B cell (primary cell): Measurements from ENCODE around the gene KYAT1. TPM values are rescaled to one million over a fixed set of nuclear protein-coding genes. Genes with fewer than 3 reads are reported as not detected.
"Not testable (repeated sequence)": the region's sequence is repeated elsewhere in the genome, so short reads cannot be mapped to it uniquely, and the experiment has no call there.

ENCODE experiments used
- ATAC-seq: fragments of 200-7000 bp; cut with Tn5 transposase; one replicate; pipeline ENCODE4 v1.10.0; 2021; ENCODE audit warnings: low read depth, mild to moderate bottlenecking, moderate number of reproducible peaks, moderate library complexity
- CTCF ChIA-PET: fragments of 350-600 bp; sonication (Branson Sonifier 250); formaldehyde crosslinking; loops from one replicate; lab custom pipeline; 2021; ENCODE audit warnings: antibody characterized with exemption, inconsistent platforms; lab: Charles Lee
- POLR2A ChIA-PET: fragments of 350-600 bp; sonication (Branson Sonifier 250); formaldehyde crosslinking; loops from one replicate; lab custom pipeline; 2021; ENCODE audit warnings: antibody characterized with exemption; lab: Charles Lee
- DNase-seq: peaks from one replicate; pipeline ENCODE4 v3.0.0; 2013
- H2AFZ ChIP-seq: 2 replicates; pipeline ENCODE4 v1.6.1; 2012; ENCODE audit warnings: mild to moderate bottlenecking, low read depth, low read length; ENCODE audit not compliant: insufficient read depth, poor library complexity, severe bottlenecking
- H3K27ac ChIP-seq, 2 donors: 1 replicate in 1 of 2; 2 replicates in 1 of 2; pipeline ENCODE4 v1.5.1; 2012 to 2013; ENCODE audit warnings: low read length in 2 of 2, mild to moderate bottlenecking in 2 of 2, moderate library complexity in 1 of 2
- H3K27me3 ChIP-seq, 4 experiments: fragments of 200-600 bp in 1 of 4; sonication (generic) in 1 of 4; replicated peaks in 1 of 4; 1 replicate in 2 of 4; 2 replicates in 2 of 4; pipeline versions ENCODE4 v1.6.1 to v1.7.0; 2013 to 2016; ENCODE audit warnings: low read length in 3 of 4, mild to moderate bottlenecking in 2 of 4, mixed read lengths in 1 of 4, moderate library complexity in 1 of 4; ENCODE audit not compliant: insufficient read depth in 4 of 4, control insufficient read depth in 3 of 4; ENCODE audit errors: control extremely low read depth in 1 of 4
- H3K36me3 ChIP-seq, 2 experiments: replicated peaks in 1 of 2; 1 replicate in 1 of 2; 2 replicates in 1 of 2; pipeline versions ENCODE4 v1.6.1 to v1.7.1; 2013; ENCODE audit warnings: low read length in 1 of 2; ENCODE audit not compliant: insufficient read depth in 2 of 2, control insufficient read depth in 1 of 2; ENCODE audit errors: control extremely low read depth in 1 of 2, extremely low read depth in 1 of 2
- H3K4me1 ChIP-seq, 2 donors: fragments of 200-600 bp in 1 of 2; sonication (generic) in 1 of 2; 1 replicate in 1 of 2; 2 replicates in 1 of 2; pipeline versions ENCODE4 v1.5.1 to v1.6.1; 2013 to 2017; ENCODE audit warnings: low read length in 2 of 2; ENCODE audit not compliant: control insufficient read depth in 2 of 2, insufficient read depth in 2 of 2
- H3K4me2 ChIP-seq: replicated peaks from 2 replicates; pipeline ENCODE3; 2012; ENCODE audit warnings: mild to moderate bottlenecking, low read depth, low read length; ENCODE audit not compliant: poor library complexity, severe bottlenecking
- H3K4me3 ChIP-seq, 5 experiments: fragments of 200-600 bp in 1 of 5; sonication (generic) in 1 of 5; 1 replicate in 3 of 5; 2 replicates in 2 of 5; pipeline versions ENCODE4 v1.5.1 to v1.7.0; 2011 to 2016; ENCODE audit warnings: low read length in 4 of 5, mild to moderate bottlenecking in 4 of 5, low read depth in 2 of 5, control low read depth in 1 of 5, moderate library complexity in 1 of 5; ENCODE audit not compliant: insufficient read depth in 1 of 5; ENCODE audit errors: control extremely low read depth in 1 of 5, extremely low read depth in 1 of 5
- H3K79me2 ChIP-seq: fragments of 200-600 bp; sonication (generic); one replicate; pipeline ENCODE4 v1.6.0; 2016; ENCODE audit warnings: low read length; ENCODE audit not compliant: control insufficient read depth, insufficient read depth
- H3K9ac ChIP-seq: fragments of 200-600 bp; sonication (generic); 2 replicates; pipeline ENCODE4 v1.6.1; 2017; ENCODE audit warnings: mild to moderate bottlenecking, low read length, moderate library complexity
- H3K9me3 ChIP-seq, 3 donors: one replicate each; pipeline versions ENCODE4 v1.6.1 to v1.7.1; 2013; ENCODE audit warnings: low read length in 2 of 3; ENCODE audit not compliant: control insufficient read depth in 2 of 3, insufficient read depth in 1 of 3; ENCODE audit errors: control extremely low read depth in 1 of 3
- H4K20me1 ChIP-seq: 2 replicates; pipeline ENCODE4 v1.6.0; 2012; ENCODE audit warnings: mild to moderate bottlenecking, low read length; ENCODE audit not compliant: insufficient read depth, control insufficient read depth, poor library complexity, severe bottlenecking
- H3K27ac Mint-ChIP-seq: one replicate; pipeline ENCODE4 v1.8.0; 2021; ENCODE audit warnings: mixed read lengths
- H3K27me3 Mint-ChIP-seq: one replicate; pipeline ENCODE4 v1.8.0; 2021; ENCODE audit warnings: mixed read lengths
- H3K4me1 Mint-ChIP-seq: one replicate; pipeline ENCODE4 v1.8.0; 2021; ENCODE audit warnings: mixed read lengths
- H3K4me3 Mint-ChIP-seq: one replicate; pipeline ENCODE4 v1.8.0; 2021; ENCODE audit warnings: mixed read lengths
- H3K9me3 Mint-ChIP-seq: one replicate; pipeline ENCODE4 v1.8.0; 2022; ENCODE audit warnings: mixed read lengths; ENCODE audit not compliant: insufficient read depth
- CTCF ChIP-seq: fragments of 200-600 bp; IDR thresholded peaks from one replicate; pipeline ENCODE4 v1.8.0; 2022; ENCODE audit warnings: antibody characterized with exemption, mild to moderate bottlenecking
- EZH2 ChIP-seq: IDR thresholded peaks from 2 replicates; pipeline ENCODE4 v1.6.1; 2012; ENCODE audit warnings: borderline replicate concordance, low read depth, mild to moderate bottlenecking, moderate library complexity, low read length; ENCODE audit not compliant: insufficient read depth, poor library complexity, severe bottlenecking
- WGBS: methylation state at CpG from one replicate; pipeline ENCODE4 v1.1.5; 2013; ENCODE audit warnings: missing lambda C conversion rate; ENCODE audit not compliant: insufficient coverage; 5-methylcytosine and 5-hydroxymethylcytosine counted together
- intact Hi-C: fragments of 100-400 bp; cut with micrococcal nuclease; formaldehyde crosslinking; loops from one replicate; pipeline ENCODE4 v1.10.0; 2022
- polyA plus RNA-seq: library from polyadenylated mRNA; depleted of rRNA; stranded (reverse); fragments of >200 nt; gene quantifications from 2 replicates; pipeline ENCODE4 v1.2.3, GENCODE V29; 2012
- total RNA-seq, 2 donors: library from RNA; stranded (reverse); fragments of 120-200 nt in 1 of 2; gene quantifications; 1 replicate in 1 of 2; 2 replicates in 1 of 2; pipeline versions ENCODE4 v1.2.3 to v1.2.4, GENCODE V29; 2013 to 2022

Gene KYAT1
- total and polyA plus RNA-seq, 2 donors (not counting 1 experiment from before 2014, with no cell fraction given), result 7.0 to 16.2 TPM

GRCh38 chr9:128798896-128799295 is 82.9 kb downstream of the KYAT1 start:
- no peak overlapping the region for H3K27ac ChIP-seq
- H3K4me2 ChIP-seq, result no peak overlapping the region
- ChIA-PET POLR2A (no interaction called here), CTCF (interaction anchor here (0.6 to 1.0 kb wide), 2 partner anchors 19 to 209 kb away, joined by 4 read pairs; partner anchors contain the start of gene ENDOG)
- H3K79me2 ChIP-seq, result no peaks in the 10 kb centered on the region
- no peak overlapping the region for H3K4me3 Mint-ChIP-seq
- no peak for DNase-seq
- H3K27me3 Mint-ChIP-seq, result no peaks in the 10 kb centered on the region
- H2AFZ ChIP-seq, result no peak overlapping the region
- no peaks in the 10 kb centered on the region for H3K4me1 ChIP-seq
- no peaks in the 10 kb centered on the region for H3K27me3 ChIP-seq
- ATAC-seq, result no peak
- no peak overlapping the region for H3K27ac Mint-ChIP-seq
- no peaks in the 10 kb centered on the region for H3K9me3 ChIP-seq
- TF ChIP-seq EZH2 (no peak), CTCF (no peak)
- no peaks in the 10 kb centered on the region for H3K4me1 Mint-ChIP-seq
- WGBS, result 95% methylated on average over 7 of the region's 8 CpGs
- H3K4me3 ChIP-seq, result no peak overlapping the region
- H4K20me1 ChIP-seq, result no peaks in the 10 kb centered on the region
- H3K9me3 Mint-ChIP-seq, result no peaks in the 10 kb centered on the region
- intact Hi-C loops, result no loop called here
- peaks cover 0 to 48% of the 10 kb centered on the region in 2 experiments for H3K36me3 ChIP-seq
- no peak overlapping the region for H3K9ac ChIP-seq

- POLR2A ChIA-PET, result interaction anchor here (0.7 kb wide), 2 partner anchors 22 to 359 kb away, joined by 3 to 4 read pairs; no protein-coding TSS in a partner anchor
- H3K9me3 Mint-ChIP-seq, result not testable (repeated sequence)
Measured at GRCh38 chr9:128794961-128795360, 86.8 kb downstream of the KYAT1 start.

More at GRCh38 chr9:128794961-128795360, 86.8 kb downstream of the KYAT1 start:
- CTCF ChIA-PET, result interaction anchor here (0.6 to 0.7 kb wide), 2 partner anchors 23 to 24 kb away, joined by 3 read pairs; no protein-coding TSS in a partner anchor
- intact Hi-C loops, H3K9me3 ChIP-seq, H3K4me3 Mint-ChIP-seq, H3K27ac ChIP-seq, H3K4me1 Mint-ChIP-seq, H4K20me1 ChIP-seq, H3K27me3 Mint-ChIP-seq, H3K27ac Mint-ChIP-seq, H3K27me3 ChIP-seq, H3K4me3 ChIP-seq, ATAC-seq, H3K9ac ChIP-seq, H3K79me2 ChIP-seq, H3K4me2 ChIP-seq, DNase-seq, H2AFZ ChIP-seq, H3K4me1 ChIP-seq: not testable (repeated sequence)
- no CpG with 5 or more reads among the region's 2 CpGs for WGBS
- H3K36me3 ChIP-seq, result peaks cover 0 to 62% of the 10 kb centered on the region in 2 experiments
